ENCODE measurements around the gene RELL2.

GRCh38 chr5:141675672-141676071 is 38.9 kb downstream of the RELL2 start:
- TF ChIP-seq CTCF (IDR thresholded peaks at IDR 0.05) (no peak), POLR2A (IDR thresholded peaks at IDR 0.05) (no peak), POLR2AphosphoS5 (IDR thresholded peaks at IDR 0.05) (no peak), EP300 (IDR thresholded peaks at IDR 0.05) (no peak)

All from sigmoid colon (tissue), 4 donors.